Brain microvascular endothelial cell (primary cell): Measurements from ENCODE around the gene MOK.

ENCODE experiments used
- DNase-seq: peaks from one replicate; pipeline ENCODE4 v3.0.0-alpha.2; 2020
- H3K27ac ChIP-seq: fragments of 250-450 bp; sonication (Bioruptor Pico); 2 replicates; pipeline ENCODE4 v1.5.1; 2020; ENCODE audit warnings: mild to moderate bottlenecking, moderate library complexity
- H3K27me3 ChIP-seq: fragments of 250-450 bp; sonication (Bioruptor Pico); replicated peaks from 2 replicates; pipeline ENCODE4 v1.5.1; 2020; ENCODE audit warnings: mild to moderate bottlenecking
- H3K36me3 ChIP-seq: fragments of 250-450 bp; sonication (Bioruptor Pico); replicated peaks from 2 replicates; pipeline ENCODE4 v1.5.1; 2020; ENCODE audit warnings: mild to moderate bottlenecking
- H3K4me3 ChIP-seq: 2 replicates; pipeline ENCODE4 v1.5.1; 2011; ENCODE audit warnings: low read depth, mild to moderate bottlenecking, control low read depth, low read length, moderate library complexity
- in situ Hi-C: cut with HindIII; loops from 2 replicates; pipeline ENCODE4 v1.10.0; 2017; ENCODE audit warnings: low sequenced_read_pairs, low pct_ligation_motif_present
- TF ChIP-seq, protein P1 (sequence below): IDR thresholded peaks from 2 replicates; pipeline ENCODE4 v1.5.1; 2011; ENCODE audit warnings: low read depth, mild to moderate bottlenecking, moderate library complexity, low read length, control low read depth, inconsistent platforms; ENCODE audit errors: missing control alignments

Gene MOK

DNA sequence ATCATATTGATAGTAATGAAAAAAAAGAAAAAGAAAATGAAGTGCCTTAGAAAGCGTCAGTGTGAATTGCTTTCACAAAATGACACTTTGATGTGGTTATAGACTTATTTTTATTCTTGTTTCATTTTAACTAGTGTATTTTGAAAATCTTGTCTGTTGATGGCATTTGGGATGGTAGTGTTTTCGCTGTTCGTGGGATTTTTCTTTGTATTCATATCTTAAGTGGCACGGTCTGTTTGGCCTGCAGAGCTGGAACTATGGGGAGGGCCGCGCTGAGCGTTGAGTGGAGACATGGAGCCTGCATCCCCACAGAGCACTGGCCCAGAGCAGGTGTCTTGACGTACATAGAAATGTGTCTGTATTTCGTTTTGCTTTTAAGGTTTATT, 103.6 kb downstream of the MOK start:
- in situ Hi-C loops, result no loop called here
- Histone ChIP-seq H3K27ac (no peak overlapping the region), H3K4me3 (no peak overlapping the region), H3K27me3 (no peaks in the 10 kb centered on the region), H3K36me3 (peaks cover 22% of the 10 kb centered on the region)
- TF ChIP-seq, protein P1, sequence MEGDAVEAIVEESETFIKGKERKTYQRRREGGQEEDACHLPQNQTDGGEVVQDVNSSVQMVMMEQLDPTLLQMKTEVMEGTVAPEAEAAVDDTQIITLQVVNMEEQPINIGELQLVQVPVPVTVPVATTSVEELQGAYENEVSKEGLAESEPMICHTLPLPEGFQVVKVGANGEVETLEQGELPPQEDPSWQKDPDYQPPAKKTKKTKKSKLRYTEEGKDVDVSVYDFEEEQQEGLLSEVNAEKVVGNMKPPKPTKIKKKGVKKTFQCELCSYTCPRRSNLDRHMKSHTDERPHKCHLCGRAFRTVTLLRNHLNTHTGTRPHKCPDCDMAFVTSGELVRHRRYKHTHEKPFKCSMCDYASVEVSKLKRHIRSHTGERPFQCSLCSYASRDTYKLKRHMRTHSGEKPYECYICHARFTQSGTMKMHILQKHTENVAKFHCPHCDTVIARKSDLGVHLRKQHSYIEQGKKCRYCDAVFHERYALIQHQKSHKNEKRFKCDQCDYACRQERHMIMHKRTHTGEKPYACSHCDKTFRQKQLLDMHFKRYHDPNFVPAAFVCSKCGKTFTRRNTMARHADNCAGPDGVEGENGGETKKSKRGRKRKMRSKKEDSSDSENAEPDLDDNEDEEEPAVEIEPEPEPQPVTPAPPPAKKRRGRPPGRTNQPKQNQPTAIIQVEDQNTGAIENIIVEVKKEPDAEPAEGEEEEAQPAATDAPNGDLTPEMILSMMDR, result no peak
- no peak for DNase-seq

DNA sequence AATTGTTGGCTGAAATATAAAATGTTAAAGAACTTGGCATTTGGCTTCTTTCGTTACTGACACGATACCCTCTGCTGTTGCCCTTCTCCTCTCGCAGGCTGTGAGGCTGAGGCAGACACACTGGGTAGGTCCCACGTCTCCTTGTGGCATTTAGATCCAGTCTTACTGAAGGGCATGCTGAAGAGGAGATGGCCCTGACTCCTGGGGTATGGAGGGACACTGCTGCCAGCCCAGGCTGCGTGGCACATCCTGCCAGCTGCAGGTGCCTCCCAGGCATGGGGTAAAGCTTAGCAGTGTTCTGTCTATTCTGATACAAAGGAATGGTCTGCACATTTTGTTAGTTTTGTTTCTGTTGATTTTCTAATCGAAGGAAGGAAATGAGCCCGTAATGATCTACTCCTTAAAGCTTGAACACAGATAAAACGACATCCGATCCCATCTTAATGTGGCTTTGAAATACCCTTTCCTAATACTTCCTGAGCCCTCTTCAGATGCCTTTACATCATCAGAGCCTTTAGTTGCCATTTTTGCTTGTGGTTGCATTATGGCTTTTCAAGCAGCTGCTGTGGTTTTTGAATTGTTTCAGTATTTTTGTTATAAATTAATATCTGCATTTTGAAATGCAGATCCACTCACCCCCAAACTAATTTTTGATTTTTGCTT, 104.1 kb downstream of the MOK start:
- TF ChIP-seq, protein P1, result no peak
- no peaks in the 10 kb centered on the region for H3K27me3 ChIP-seq
- in situ Hi-C loops, result no loop called here
- no peak overlapping the region for H3K27ac ChIP-seq
- no peak for DNase-seq
- peaks cover 22% of the 10 kb centered on the region for H3K36me3 ChIP-seq
- no peak overlapping the region for H3K4me3 ChIP-seq

DNA sequence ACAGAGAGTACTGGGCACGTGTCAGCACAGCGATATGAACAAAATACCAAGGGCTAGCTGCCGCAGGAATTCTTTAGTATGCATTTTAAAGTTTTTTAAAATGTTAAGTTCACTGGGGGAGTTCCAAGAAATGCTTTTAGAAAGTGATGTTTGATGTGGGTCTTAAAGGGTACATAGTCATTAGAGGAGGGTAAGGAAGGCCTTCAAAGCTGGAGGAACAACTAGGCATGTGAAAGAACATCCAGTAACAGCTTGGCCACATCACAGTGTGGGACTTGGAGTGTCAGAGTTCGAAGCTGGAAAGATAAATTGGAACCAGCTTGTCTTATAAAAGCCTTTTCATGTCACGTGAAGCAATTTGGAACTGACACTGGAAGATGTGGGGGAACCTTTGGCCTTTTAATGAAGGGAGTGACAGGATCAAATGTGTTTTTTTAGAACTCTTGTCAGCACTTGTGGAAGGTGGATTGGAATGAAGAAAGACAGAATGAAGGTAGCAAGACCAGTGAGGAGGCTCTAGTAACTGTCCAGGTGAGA, 107.6 kb downstream of the MOK start:
- Histone ChIP-seq H3K27me3 (no peaks in the 10 kb centered on the region), H3K4me3 (no peak overlapping the region), H3K36me3 (peaks cover 21% of the 10 kb centered on the region), H3K27ac (no peak overlapping the region)
- TF ChIP-seq, protein P1, result no peak
- in situ Hi-C loops, result no loop called here
- no peak for DNase-seq

DNA sequence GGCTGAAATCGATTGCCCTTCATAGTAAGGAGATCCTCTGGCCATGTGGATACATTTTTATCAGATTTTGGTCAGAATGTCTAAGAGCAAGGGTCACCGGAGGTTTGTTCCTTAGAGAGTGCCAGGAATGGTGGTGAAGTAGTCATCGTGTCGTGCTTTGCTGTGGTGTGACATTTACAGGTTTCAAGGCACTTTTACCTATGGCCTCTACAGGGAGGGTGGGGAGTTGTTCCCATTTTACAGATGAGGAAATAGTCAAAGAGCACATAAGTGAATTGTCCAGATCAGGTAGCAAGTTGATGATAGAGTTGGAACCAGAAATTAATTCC, 108.1 kb downstream of the MOK start:
- TF ChIP-seq, protein P1, result no peak
- Histone ChIP-seq H3K36me3 (peaks cover 21% of the 10 kb centered on the region), H3K27ac (no peak overlapping the region), H3K4me3 (no peak overlapping the region), H3K27me3 (no peaks in the 10 kb centered on the region)
- in situ Hi-C loops, result no loop called here
- no peak for DNase-seq

DNA sequence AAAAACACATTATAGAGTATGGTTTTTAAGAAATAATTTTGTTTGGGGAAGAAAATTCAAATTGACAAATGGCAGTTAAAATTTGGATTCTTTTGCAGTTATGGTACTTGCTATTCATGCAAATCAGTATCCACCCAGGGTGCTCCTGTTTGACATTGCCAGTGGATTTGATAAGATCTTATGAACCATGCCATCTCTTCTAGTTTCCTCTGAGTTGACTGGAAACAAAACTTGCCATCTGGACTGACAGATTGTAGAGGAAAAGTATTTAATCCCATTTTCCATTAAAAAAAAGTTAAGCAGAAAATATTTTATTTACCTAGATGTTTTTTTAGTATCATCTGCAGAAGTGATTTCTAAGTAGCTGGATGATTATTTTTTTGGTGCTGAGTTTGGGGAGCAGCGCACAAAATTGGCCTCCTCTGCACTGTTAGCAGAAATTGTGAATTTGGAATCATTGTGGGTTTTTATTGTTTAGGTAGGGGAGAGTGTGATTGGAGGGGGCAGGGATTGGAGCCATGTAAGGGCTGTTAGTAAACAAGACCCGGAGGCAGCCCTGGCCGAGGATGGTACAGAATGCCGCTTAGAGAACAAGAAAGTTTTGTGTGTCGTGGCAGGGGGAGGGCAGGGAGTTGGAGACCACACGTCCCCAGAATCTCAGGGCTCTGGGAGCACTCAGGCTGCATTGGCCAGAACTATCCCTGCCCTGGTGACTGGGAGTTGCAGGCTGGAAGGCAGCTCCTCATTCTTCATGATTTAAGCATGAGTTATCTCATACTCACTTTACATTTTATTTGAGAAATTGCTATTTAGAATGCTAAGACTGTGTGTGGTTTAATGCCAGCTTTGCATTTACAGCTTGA, 108.7 kb downstream of the MOK start:
- peaks cover 21% of the 10 kb centered on the region for H3K36me3 ChIP-seq
- in situ Hi-C loops, result no loop called here
- no peak overlapping the region for H3K4me3 ChIP-seq
- H3K27ac ChIP-seq, result no peak overlapping the region
- no peaks in the 10 kb centered on the region for H3K27me3 ChIP-seq
- TF ChIP-seq, protein P1, result no peak
- DNase-seq, result no peak
